Tongue (tissue), 2 donors: Measurements from ENCODE around the gene SCOC. TPM values are rescaled to one million over a fixed set of nuclear protein-coding genes. Genes with fewer than 3 reads are reported as not detected.

Experiments used
- DNase-seq: peaks from one replicate; pipeline ENCODE4 v3.0.0-alpha.2; 2015
- total RNA-seq: library from RNA; depleted of rRNA; stranded (reverse); fragments of >200 nt; gene quantifications from one replicate; pipeline ENCODE4 v1.2.3, GENCODE V29; 2014

SCOC gene
- 48.9 TPM for total RNA-seq

DNA sequence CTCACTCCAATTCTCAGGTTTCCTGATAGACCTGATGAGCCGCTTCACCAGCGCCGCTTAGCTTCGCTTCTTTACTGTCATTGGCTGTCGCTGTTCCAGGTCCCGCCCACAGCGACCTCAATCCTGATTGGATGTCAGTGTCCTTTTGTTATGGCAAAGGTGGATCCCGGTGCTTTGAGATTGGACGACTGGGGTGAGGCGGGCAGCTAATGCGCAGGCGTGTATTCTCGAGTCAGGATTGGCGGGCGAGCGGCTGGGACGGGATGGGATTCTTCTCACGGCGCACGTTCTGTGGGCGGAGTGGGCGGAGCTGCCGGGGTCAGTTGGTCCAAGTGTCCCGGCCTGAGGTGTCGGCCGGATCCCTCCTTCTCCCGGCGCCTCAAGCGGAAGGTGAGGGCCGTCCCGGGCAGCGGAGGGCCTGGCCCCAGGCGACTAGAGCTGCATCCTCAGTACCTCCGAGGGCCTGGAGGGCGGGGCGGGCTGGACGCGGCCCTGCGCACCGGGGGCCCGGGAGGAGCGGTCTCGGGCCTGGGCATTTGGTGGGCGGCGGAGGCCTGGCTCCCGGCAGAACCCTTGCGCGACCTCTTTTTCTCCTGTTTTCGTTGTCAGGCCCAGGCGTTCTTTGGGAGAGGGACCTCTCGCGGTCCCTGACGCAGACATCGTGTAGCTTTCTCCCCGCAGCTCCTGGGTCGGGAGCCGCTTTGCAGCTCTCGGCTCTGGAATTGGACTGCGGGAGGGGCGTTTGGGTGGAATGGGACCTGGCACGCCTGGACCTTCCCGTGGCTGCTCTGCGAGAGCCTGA, at the start of gene SCOC:
Gene SCOC, plus strand, starts transcription at position 319 of the 802 bp plus-strand sequence. CDS start 5,525 bp downstream, outside the sequence.
- DNase-seq = peak; percentile 100

DNA sequence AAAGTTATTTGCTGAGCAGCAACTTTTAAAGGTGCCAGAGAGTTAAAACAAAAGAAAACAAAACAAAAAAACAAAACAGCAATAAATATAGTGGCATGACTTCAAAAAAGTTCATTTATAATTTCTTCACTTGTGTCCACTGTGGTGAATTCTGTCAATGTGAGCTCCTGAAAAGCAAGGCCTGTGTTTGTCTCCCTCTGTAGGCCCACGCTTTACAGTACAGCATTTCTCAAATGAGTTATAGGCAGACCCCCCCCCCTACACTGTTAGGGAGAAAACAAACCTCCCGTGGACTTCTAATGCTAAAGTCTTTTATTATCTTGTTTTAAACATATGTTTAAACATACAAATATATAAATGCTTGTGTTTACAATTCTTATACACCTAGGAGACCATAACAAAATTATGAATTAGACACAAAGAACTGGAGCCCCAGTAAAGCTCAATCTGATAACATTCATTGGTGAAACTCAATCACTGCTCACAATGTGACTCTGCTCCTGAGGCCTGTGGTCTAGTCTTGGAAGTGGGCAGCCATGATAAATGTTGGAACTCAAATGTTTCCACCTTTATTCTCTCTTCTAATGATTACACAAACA, 47.0 kb upstream of the SCOC start:
- DNase-seq = peak; percentile 59

DNA sequence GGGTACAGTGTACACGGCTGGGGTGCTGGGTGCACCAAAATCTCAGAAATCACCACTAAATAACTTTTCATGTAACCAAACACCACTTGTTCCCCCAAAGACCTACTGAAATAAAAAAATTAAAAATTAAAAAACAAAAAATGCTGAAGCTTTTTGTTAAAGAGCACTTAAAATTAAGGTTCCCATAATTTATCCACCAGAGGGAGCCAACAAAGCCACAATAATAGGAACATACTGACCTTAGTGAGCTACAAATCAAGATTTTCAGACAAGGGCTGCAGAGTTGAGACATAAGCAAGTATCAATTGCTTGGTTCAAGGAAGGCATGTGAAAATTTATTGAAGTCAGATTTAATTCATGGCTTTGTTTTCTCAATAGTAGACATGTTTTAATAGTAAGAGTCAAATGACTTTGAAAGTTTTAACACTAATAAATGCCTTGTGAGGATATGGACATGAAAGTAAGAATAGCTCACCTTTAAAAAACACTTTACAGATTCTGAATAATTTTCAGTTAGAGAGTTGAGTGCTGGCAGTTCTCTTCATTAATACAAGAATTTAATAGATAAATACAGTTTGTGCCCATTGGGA, 43.0 kb upstream of the SCOC start:
- DNase-seq = peak; percentile 42

DNA sequence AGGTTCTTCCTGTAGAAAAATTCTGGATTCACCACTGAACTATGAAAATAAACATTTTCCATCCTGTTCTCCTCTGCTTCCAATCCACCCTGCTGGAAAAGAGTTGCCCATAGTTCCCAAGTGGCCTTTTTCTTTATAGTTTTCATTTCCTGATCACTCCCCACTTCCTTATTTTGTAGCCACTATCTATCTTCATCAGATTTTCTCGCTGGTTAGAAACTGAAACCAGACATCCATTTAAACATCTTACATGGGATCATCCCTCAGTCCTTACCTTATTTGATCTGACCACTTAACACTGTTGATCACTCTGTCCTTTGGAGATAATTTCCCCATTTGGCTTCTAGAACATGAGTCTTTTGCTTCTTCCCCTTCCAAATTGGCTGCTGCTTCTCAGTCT, 42.2 kb upstream of the SCOC start:
- DNase-seq = no peak

DNA sequence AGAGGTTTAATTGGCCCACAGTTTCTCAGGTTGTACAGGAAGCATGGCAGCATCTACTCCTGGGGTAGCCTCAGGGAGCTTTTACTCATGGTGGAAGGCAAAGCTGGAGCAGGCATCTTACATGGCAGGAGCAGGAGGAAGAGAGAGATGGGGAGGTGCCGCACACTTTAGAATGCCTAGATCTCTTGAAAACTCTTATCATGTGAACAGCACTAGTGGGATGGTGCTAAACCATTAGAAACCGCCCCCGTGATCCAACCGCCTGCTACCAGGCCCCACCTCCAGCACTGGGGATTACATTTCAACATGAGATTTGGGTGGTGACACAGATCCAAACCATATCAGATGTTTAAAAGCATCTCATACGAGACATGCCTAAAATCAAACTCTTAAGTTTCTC, 41.6 kb upstream of the SCOC start:
- DNase-seq = no peak

DNA sequence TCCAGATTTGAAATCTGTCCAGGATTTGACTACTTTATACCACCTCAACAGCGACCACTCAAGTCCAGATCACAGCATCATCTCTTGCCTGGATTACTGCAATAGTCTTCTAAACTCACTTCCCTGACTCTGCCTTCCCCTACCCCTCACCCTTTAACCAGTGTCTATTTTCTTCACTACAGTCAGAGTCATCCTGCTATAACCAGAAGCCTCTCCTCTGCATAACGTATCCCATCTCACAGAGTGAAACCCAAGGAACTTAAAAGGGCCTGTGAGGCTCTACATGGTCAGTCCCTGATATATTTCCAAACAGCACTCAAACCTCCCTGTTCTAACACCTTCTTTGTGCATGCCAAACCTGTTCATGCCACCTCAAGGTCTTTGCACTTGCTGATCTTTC, 40.7 kb upstream of the SCOC start:
- no peak for DNase-seq

DNA sequence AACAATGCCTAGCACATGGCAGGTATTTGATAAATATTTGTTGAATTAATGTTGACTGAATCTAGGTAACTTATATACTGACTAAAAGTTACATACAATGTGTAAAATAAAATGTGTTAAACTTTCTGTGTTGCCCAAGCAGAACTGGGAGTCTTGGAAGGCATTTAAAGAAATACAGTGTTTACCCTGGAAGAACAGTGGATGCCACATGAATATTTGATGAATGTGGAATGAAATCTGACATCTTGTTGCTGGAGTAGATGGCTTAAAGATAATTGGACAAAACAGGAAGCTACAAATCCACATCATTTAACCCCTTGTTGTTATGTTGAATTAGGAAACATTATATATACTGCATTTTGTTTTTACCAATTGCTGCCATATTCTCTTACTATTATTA, 39.9 kb upstream of the SCOC start:
- no peak for DNase-seq

DNA sequence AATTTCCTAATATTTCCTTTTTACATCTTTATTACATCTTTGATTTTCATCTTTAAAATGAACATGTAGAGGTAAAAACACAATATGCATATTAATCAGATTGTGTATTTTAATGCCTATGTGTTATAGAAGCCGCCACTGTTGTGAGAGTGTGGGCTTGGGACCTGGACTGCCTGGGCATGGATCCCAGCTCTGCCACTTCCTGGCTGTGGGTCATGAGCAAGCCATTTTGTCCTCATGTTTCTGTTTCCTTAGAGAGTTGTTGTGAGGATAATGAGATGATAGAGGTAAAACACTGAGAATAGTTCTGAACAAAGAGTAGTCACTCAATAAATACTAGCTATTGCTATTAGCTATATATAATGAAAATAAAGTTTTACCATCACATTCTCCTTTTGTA, 38.4 kb upstream of the SCOC start:
- no peak for DNase-seq

DNA sequence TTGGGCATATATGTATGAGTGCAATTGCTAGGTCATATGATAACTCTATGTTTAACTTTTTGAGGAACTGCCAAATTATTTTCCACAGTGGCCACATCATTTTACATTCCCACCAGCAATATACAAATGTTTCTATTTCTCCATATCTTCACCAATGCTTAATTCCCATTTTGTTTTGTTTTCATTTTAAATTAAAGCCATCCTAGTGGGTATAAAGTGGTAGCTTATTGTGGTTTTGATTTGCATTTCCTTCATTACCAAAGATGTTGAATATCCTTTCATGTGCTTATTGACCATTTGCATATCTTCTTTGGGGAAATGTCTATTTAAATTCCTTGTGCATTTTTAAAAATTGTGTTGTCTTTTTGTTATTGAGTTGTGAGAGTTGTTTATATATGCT, 36.7 kb upstream of the SCOC start:
- DNase-seq = no peak

DNA sequence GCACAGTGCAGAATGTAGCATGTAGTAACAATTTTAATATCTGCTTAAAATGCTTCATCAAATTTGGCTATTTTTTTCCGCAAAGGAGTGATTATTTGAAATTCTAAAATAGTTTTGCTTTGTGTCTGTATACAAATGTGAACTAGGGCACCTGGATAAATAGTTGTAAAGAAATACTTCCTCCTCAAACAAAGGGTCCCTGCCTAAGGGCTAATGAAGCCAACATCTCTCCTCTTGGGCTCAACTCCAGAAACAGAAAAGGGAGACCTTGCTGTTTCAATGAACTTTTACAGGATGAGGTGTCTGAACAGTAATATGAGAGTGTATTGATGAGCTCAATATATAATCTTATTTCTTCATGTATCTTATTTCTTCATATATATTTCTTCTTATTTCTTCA, 30.8 kb upstream of the SCOC start:
- DNase-seq = no peak

DNA sequence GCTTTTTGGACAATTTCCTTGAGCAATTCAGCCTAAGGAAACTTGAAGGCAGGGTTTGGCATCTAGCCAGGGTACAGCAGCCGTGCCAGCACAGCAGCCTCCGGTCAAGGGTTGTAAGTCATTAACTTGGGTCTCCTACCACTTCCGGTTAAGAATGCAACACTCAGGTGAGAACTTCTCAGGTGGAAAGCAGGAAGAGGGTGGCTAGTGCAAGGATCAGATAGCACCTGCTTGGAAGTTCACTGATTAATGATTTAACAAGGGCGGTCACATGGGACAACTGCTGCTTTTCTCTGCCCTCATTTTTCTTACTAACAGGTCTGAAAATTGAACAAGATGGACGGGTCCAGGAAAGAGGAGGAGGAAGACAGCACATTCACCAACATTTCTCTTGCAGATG, 30.1 kb upstream of the SCOC start:
- no peak for DNase-seq

DNA sequence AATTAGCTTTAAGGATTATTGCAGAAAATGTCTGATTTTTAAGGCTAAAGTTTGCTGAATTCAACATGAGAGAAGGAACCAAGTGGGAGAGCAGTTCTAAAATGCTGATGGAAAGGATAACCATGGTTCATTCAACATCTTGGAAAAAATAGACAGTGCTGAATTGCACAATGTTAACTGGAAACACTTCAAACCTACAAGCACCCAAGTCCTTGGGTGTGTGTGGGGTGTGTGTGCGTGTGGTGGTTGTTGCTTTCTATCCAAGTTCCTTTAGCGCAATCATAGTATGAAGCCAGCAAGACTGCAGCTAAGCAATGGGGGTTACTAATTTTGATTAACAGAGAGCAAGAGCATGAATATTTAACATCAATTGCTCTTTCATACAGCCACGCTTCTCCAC, 29.3 kb upstream of the SCOC start:
- no peak for DNase-seq

DNA sequence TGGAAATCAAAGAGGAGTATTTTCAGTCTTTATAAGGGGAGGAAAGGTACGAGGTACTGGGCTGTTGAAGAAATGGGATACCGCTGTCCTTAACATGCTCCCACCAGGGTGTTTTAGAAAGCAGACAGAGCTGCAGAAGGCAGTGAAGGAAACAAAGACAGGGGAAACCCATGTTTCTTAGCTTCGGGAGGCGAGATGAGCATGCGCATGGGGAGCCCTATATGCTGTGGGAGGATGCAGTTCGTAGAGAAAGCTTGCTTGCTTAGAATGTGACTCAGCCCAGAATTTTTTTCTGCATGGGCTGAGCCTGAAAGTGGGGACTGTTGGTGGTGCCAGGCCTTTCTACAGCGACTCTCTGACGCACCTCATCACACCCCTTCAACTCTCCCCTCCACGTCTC, 28.8 kb upstream of the SCOC start:
- DNase-seq = peak; percentile 15

DNA sequence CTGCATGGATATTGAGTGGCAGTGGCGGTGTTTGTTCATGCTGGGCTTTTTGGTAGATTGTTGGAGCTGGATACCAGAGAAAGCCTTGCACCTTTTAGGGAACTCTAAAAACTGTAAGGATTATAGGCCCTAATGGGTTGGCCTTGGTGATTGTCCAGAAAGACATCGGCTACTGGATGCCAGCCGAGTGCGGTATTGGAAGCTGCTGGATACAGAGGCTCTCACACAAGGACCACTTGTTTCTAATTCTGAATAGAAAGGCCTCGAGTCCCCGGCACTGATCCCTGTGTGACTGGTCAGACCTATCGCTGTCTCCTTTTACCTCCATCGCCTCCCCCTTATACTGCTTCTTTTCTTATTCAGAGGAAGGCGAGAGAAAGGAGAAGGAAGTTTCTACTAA, 27.3 kb upstream of the SCOC start:
- DNase-seq = no peak

DNA sequence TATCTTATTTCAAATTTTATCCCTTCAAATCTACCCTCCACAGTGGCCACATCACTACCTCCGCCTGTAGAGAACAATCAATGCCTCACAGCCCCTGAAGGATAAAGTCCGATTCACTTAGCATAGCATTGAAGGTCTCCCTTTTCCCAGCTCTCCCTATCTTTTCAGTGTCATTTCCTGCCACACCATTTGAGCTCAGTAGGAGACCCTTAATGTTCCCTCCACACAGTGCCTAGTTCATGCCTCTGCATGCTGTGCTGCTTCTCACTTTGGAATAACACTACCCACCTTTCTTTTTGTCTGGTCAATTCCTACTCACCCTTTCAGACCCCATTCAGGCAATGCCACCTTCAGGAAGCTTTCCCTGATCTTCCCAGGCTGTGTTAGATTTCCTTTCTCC, 23.6 kb upstream of the SCOC start:
- no peak for DNase-seq

DNA sequence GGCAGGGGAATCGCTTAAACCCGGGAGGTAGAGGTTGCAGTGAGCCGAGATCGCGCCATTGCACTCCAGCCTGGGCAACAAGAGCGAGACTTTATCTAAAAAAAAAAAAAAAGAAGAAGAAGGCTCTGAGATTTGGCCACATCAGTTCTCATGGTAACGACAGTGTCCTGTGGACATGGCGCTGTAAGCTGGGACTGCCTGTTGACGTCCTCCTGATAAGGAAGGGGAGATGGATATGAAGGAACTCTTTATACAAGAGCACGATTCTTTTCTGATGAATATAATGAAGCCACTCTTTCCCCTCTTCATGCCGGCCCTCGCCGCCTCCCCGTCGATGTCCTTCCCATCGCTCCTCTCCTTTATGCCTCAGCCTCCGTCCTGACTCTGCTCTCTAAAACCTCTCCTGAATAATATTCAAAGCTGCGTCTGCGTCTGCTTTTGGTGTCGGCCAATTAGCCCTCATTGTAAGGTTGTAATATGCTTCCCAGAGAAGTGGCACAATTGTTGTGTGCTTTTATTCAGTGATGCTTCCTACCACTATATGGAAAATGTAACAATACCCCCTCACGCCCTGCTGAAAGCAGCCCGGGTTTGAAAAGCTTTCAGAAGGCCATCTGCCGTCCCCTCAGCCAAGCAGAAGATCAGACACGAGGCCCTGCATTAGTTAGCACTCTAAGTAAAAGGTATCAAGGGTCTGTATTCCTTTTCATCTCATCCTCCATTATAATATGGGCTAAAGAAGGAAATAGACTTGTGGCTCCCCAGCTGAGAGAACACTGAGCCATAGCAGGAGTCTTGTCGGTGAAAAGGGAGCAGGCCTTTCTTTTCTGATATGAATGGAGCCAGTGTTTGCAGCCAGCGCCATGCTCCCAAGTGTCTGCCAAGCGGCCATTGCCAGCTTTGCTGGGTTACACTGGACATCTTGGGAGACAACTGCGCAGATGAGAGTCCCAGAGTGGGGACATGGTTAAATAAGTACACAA, 22.1 kb upstream of the SCOC start:
- no peak for DNase-seq

DNA sequence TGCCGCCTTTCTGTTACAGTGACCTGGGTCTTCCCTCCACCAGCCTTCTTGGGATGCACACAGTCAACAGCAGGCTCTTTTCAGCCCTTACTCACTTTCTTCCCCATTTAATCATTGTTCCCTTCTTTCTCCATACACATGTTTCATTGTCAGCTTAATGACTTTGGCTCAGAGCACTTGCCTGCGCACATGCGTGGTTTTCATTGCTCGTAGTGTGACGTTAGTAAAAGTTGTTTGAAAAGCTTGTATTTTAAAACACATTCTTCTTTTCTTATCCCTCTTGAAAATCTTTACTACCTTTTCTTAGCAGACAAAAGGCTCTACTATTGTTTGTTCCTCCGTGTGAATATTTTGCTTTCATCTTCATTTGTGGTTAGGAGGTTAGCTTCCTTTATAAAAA, 19.7 kb upstream of the SCOC start:
- DNase-seq = no peak

DNA sequence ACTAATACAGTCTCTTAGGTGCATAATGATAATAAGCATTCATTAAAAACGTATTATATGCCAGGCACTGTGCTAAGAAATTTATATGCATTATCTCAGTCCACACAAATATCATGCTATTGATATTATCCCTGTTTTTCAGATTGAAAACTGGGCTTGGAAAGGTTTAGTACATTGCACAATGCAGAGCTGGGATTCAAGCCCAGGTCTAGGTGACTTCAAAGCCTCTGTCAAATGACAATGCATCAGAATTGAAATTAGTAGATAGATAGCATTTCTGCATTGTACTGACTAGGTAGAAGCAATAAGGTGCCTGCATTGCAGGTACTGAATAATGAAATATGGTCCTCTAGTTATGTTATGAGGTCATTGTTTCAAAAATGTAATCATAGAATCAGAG, 18.2 kb upstream of the SCOC start:
- DNase-seq = no peak

DNA sequence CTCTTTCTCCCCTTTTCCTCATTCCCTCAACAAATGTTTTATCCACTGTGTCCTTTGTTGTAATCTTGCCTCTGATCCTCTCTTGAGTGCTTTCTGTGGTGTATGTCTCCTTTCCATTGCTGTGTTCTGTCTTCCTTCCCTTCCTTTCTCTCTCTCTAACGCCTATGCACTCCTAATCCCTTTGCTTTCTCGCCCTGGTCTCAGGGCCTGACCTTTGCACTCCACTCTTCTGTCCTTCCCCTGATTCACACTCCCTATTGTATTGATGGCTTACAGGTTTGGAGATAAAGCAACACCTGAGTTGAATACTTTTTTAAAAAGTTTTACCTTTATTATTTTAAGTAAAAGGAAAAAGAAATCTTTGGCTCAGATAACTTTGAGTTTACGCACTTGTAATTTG, 15.6 kb upstream of the SCOC start:
- DNase-seq = no peak

DNA sequence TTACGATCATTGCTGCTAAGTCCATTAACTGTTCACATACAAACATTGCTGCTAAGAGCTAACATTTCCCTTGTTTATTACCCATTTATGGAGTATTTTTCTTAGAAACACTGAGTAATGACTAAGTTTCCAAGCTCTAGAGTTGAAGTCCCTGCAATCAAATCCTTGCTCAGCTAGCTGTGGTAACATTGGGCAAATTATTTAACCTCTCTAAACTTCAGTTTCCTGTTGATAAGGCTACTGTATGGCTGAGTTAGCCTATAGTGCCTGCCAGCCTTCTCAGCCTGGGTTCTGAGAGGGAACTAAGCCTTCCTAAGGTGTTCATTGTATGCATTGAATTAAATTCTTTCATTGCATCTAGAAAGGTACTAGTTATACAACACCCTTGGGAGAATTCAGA, 15.2 kb upstream of the SCOC start:
- no peak for DNase-seq

DNA sequence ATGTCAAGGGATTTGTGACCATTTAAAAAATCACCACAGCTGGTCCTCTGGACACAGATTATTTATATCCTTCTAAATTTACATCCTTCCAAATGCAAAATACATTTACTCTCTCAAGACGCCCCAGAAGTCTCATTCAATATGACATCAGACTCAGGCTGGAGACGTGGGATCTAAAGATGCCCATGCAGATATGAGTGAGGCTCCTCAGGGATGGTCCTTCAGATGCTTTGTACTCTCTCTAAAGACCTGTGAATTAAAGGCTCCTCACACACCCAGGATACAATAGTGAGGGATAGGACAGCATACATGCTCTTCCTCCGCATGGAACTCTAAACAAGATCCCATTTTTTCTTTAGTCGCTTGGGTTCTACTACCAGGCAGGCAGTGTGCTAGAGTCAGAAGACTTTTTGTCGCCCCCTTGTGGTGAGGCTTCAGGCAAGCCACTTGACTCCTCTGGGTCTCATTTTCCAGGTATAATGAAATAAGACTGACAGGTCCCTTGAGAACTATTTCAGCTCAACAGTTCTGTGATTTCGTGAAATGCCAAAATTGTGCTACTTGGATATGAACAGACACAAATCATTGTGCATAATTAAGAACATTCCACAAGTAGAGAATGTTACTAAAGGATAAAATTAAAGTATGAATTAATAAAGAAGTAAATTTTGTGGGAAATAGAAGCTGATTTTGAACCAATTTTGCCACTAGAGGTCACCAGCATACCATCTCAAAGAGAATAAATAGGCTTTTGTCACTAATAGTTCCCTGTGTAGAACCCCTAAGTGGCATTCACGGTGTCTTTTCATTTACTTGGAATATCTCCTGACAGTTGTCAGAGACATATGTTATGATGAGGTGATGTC, 13.7 kb upstream of the SCOC start:
- peak; percentile 87 for DNase-seq

DNA sequence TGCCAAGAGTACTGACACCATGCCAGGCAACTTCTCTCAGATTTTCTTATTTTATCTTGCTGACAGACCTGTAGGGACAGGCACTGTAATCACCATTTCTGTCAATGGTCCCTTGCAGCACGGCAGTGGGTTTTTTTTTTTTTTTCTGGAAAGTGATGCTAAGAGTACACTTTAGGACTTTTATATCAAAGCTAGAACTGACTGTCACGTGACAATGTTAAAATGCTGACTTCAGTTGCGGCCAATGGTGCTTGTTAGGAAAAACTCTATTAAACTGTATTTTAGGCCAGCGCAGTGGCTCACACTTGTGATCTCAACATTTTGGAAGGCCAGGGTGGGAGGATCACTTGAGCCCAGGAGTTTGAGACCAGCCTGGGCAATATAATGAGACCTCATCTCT, 12.3 kb upstream of the SCOC start:
- DNase-seq = no peak
